Raji (cell line): Measurements from ENCODE around the gene GNG12.

Experiments used
- POLR2A ChIP-seq: IDR thresholded peaks from 2 replicates; pipeline ENCODE4 v1.6.1; 2011; ENCODE audit warnings: low read depth, low read length, control low read depth; ENCODE audit not compliant: insufficient read depth

Gene GNG12

GRCh38 chr1:67830226-67830625 lies 3.0 kb downstream of the GNG12 start:
- no peak for TF ChIP-seq POLR2A

GRCh38 chr1:67827688-67828087 lies 5.6 kb downstream of the GNG12 start:
- no peak for TF ChIP-seq POLR2A

GRCh38 chr1:67825591-67825990 lies 7.7 kb downstream of the GNG12 start:
- no peak for TF ChIP-seq POLR2A

GRCh38 chr1:67824766-67825165 lies 8.5 kb downstream of the GNG12 start:
- no peak for TF ChIP-seq POLR2A

GRCh38 chr1:67823615-67824014 lies 9.7 kb downstream of the GNG12 start:
- TF ChIP-seq POLR2A, result no peak

GRCh38 chr1:67821263-67821662 lies 12.0 kb downstream of the GNG12 start:
- TF ChIP-seq POLR2A, result no peak

GRCh38 chr1:67818725-67819301 lies 14.5 kb downstream of the GNG12 start:
- no peak for TF ChIP-seq POLR2A

GRCh38 chr1:67818162-67818561 lies 15.1 kb downstream of the GNG12 start:
- TF ChIP-seq POLR2A, result no peak

GRCh38 chr1:67817319-67817718 lies 15.9 kb downstream of the GNG12 start:
- no peak for TF ChIP-seq POLR2A

GRCh38 chr1:67816506-67816905 lies 16.8 kb downstream of the GNG12 start:
- TF ChIP-seq POLR2A, result no peak

GRCh38 chr1:67816095-67816475 lies 17.2 kb downstream of the GNG12 start:
- no peak for TF ChIP-seq POLR2A

GRCh38 chr1:67815303-67816094 lies 17.8 kb downstream of the GNG12 start:
- TF ChIP-seq POLR2A, result no peak

GRCh38 chr1:67814121-67814772 lies 19.0 kb downstream of the GNG12 start:
- TF ChIP-seq POLR2A, result no peak

GRCh38 chr1:67812226-67812625 lies 21.0 kb downstream of the GNG12 start:
- no peak for TF ChIP-seq POLR2A

GRCh38 chr1:67811781-67812180 lies 21.5 kb downstream of the GNG12 start:
- no peak for TF ChIP-seq POLR2A

- TF ChIP-seq POLR2A, result no peak
Measured at GRCh38 chr1:67809887-67810286, 23.4 kb downstream of the GNG12 start.

- no peak for TF ChIP-seq POLR2A
Measured at GRCh38 chr1:67807282-67807681, 26.0 kb downstream of the GNG12 start.

- no peak for TF ChIP-seq POLR2A
Measured at GRCh38 chr1:67804710-67805109, 28.6 kb downstream of the GNG12 start.
